OCI-LY3 (cell line): Measurements from ENCODE around the gene MAPKBP1.

Source experiments
- EZH2phosphoT487 ChIP-seq: fragments of 200-600 bp; shearing (Covaris generic); IDR thresholded peaks from 2 replicates; pipeline ENCODE4 v1.6.1; 2018; ENCODE audit warnings: antibody characterized with exemption, mixed run types, low read depth
- TF ChIP-seq, protein P1 (sequence below): fragments of 200-600, 300-600 bp; sonication (generic); IDR thresholded peaks from 2 replicates; pipeline ENCODE4 v1.5.1; 2014; ENCODE audit warnings: antibody characterized with exemption, low read length, low read depth

DNA sequence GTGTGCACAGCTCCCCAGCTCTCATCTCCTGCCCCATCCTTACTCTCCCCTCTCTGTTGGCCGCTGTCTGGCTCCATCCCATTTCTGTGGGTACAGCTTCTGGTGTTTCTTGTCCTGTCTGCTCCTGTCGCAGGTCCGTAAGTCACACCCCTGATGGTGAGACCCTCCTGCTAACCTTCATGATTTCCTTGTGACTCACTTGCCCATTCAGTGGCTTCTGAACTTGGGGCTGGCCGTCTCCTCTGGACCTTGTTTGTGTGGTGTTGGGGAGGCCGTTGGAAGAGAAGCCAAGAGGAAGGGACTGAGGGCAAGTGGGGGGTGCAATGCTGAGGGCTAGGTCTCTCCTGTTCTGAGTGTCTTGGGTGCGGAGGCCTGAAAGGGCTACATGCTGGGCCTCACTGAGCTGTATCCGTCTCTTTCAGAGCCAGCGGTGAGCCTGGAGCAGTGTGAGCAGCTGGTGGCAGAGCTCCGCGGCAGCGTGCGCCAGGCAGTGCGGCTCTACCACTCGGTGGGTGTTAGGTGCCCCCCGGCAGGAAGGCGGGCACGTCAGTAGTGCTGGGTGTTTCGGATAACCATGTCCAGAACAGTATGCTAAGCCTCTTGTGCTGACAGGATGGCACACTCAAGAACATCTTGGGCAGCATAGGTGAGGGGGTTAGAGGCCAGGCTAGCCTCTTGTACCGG, 49.9 kb downstream of the MAPKBP1 start:
- TF ChIP-seq, protein P1, sequence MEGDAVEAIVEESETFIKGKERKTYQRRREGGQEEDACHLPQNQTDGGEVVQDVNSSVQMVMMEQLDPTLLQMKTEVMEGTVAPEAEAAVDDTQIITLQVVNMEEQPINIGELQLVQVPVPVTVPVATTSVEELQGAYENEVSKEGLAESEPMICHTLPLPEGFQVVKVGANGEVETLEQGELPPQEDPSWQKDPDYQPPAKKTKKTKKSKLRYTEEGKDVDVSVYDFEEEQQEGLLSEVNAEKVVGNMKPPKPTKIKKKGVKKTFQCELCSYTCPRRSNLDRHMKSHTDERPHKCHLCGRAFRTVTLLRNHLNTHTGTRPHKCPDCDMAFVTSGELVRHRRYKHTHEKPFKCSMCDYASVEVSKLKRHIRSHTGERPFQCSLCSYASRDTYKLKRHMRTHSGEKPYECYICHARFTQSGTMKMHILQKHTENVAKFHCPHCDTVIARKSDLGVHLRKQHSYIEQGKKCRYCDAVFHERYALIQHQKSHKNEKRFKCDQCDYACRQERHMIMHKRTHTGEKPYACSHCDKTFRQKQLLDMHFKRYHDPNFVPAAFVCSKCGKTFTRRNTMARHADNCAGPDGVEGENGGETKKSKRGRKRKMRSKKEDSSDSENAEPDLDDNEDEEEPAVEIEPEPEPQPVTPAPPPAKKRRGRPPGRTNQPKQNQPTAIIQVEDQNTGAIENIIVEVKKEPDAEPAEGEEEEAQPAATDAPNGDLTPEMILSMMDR: no peak
- no peak for TF ChIP-seq EZH2phosphoT487
